Esophagus squamous epithelium (tissue), 4 donors: Measurements from ENCODE around the gene PGLYRP4.

Experiments used
- CTCF ChIP-seq, 6 experiments: fragments of 450-650 bp in 4 of 6; fragments of 200-600 bp in 2 of 6; sonication (generic) in 2 of 6; IDR thresholded peaks; one replicate each; pipeline ENCODE4 v1.5.1; 2016 to 2019; ENCODE audit warnings: antibody characterized with exemption in 6 of 6, mild to moderate bottlenecking in 4 of 6, moderate library complexity in 4 of 6
- POLR2A ChIP-seq, 4 donors: fragments of 450-650 bp; IDR thresholded peaks; one replicate each; pipeline ENCODE4 v1.6.1; 2017; ENCODE audit warnings: antibody characterized with exemption in 4 of 4, mild to moderate bottlenecking in 4 of 4, moderate library complexity in 3 of 4

- TF ChIP-seq CTCF (IDR thresholded peaks at IDR 0.05) (no peak), POLR2A (IDR thresholded peaks at IDR 0.05) (no peak)
Observed at GRCh38 chr1:153397924-153398651, 49.4 kb upstream of the PGLYRP4 start.
